HepG2 (cell line): Measurements from ENCODE around the gene ZBTB7C. TPM values are rescaled to one million over a fixed set of nuclear protein-coding genes. Genes with fewer than 3 reads are reported as not detected.

ENCODE experiments used
- ATAC-seq: fragments of 200-7000 bp; cut with Tn5 transposase; 3 replicates; pipeline ENCODE4 v1.9.1; 2020; ENCODE audit warnings: mild to moderate bottlenecking, moderate library complexity
- BruUV-seq: library from RNA; stranded (reverse); fragments of 400-500 nt; replicated peaks from 2 replicates; lab custom pipeline; 2021; lab: Mats Ljungman, UMichigan
- CTCF ChIA-PET: fragments of 300-600 bp; formaldehyde crosslinking; extraction: SDS; loops from one replicate; lab custom pipeline; 2021; ENCODE audit warnings: low total read pairs, inconsistent platforms, low intra/inter-chr PET ratio; lab: Yijun Ruan, JAX
- POLR2A ChIA-PET: fragments of 350-600 bp; sonication (Branson Sonifier 250); formaldehyde crosslinking; loops from one replicate; lab custom pipeline; 2020; ENCODE audit warnings: antibody characterized with exemption, inconsistent platforms; lab: Yijun Ruan, JAX
- DNase-seq: peaks from one replicate; pipeline ENCODE4 v3.0.0-alpha.2; 2015; ENCODE audit warnings: low spot score
- FAIRE-seq: peaks from 3 replicates; lab custom pipeline; 2011; peaks lifted over from hg19 to GRCh38; lab: Jason Lieb, UNC
- H2AFZ ChIP-seq: one replicate; pipeline ENCODE4 v1.6.1; 2011; ENCODE audit warnings: low read length, inconsistent platforms
- H3K27ac ChIP-seq: fragments of 300-600 bp; 3 replicates; pipeline ENCODE4 v1.8.0; 2011; ENCODE audit warnings: mixed run types, mild to moderate bottlenecking, mixed read lengths, low read length, inconsistent platforms; ENCODE audit not compliant: insufficient read depth; ENCODE audit errors: extremely low read length
- H3K27me3 ChIP-seq, 2 experiments: fragments of 200-600 bp in 1 of 2; 2 replicates in 1 of 2; 3 replicates in 1 of 2; pipeline versions ENCODE4 v1.6.0 to v1.8.0; 2011; ENCODE audit warnings: low read length in 2 of 2, mild to moderate bottlenecking in 2 of 2, moderate library complexity in 2 of 2, inconsistent platforms in 1 of 2; ENCODE audit not compliant: insufficient read depth in 2 of 2, control insufficient read depth in 1 of 2
- H3K36me3 ChIP-seq, 2 experiments: fragments of 200-600 bp in 1 of 2; replicated peaks in 1 of 2; 2 replicates in 1 of 2; 3 replicates in 1 of 2; pipeline versions ENCODE4 v1.5.1 to v1.8.0; 2011; ENCODE audit warnings: low read length in 2 of 2, inconsistent platforms in 1 of 2; ENCODE audit not compliant: insufficient read depth in 2 of 2, control insufficient read depth in 1 of 2
- H3K4me1 ChIP-seq: 2 replicates; pipeline ENCODE4 v1.5.1; 2012; ENCODE audit warnings: low read length, inconsistent platforms; ENCODE audit not compliant: insufficient read depth
- H3K4me2 ChIP-seq: 2 replicates; pipeline ENCODE4 v1.6.0; 2011; ENCODE audit warnings: low read depth, low read length, inconsistent platforms
- H3K4me3 ChIP-seq, 3 experiments: fragments of 200-600 bp in 1 of 3; sonication (generic), shearing (Covaris generic) in 1 of 3; replicated peaks in 1 of 3; 2 replicates each; pipeline ENCODE4 v1.5.1; 2011 to 2016; ENCODE audit warnings: low read length in 3 of 3, inconsistent platforms in 2 of 3, low read depth in 2 of 3, mild to moderate bottlenecking in 2 of 3, control low read depth in 1 of 3, mixed read lengths in 1 of 3; ENCODE audit not compliant: insufficient read depth in 1 of 3
- H3K79me2 ChIP-seq: one replicate; pipeline ENCODE4 v1.6.1; 2011; ENCODE audit warnings: low read length, inconsistent platforms; ENCODE audit not compliant: insufficient read depth
- H3K9ac ChIP-seq: 2 replicates; pipeline ENCODE4 v1.6.0; 2011; ENCODE audit warnings: mild to moderate bottlenecking, low read depth, low read length, inconsistent platforms; ENCODE audit not compliant: insufficient read depth
- H3K9me3 ChIP-seq: 2 replicates; pipeline ENCODE4 v1.5.1; 2012; ENCODE audit warnings: mild to moderate bottlenecking, low read length
- H4K20me1 ChIP-seq: 2 replicates; pipeline ENCODE4 v1.6.0; 2011; ENCODE audit warnings: inconsistent platforms, mild to moderate bottlenecking, low read length, moderate library complexity; ENCODE audit not compliant: insufficient read depth
- CHCHD3 ChIP-seq: sonication (generic); formaldehyde crosslinking; IDR thresholded peaks from 2 replicates; pipeline ENCODE4 v1.8.0; 2022; ENCODE audit warnings: mild to moderate bottlenecking, missing genetic modification reagents, moderate library complexity
- E2F5 ChIP-seq: sonication (generic); formaldehyde crosslinking; conservative IDR thresholded peaks from 2 replicates; pipeline ENCODE4 v1.4.0; 2020; ENCODE audit warnings: missing genetic modification reagents
- NR2C2 ChIP-seq: sonication (generic); formaldehyde crosslinking; IDR thresholded peaks from 2 replicates; pipeline ENCODE4 v1.4.0; 2020; ENCODE audit warnings: missing genetic modification reagents, mild to moderate bottlenecking, moderate library complexity, borderline replicate concordance
- PRPF4 ChIP-seq: fragments of 200-400 bp; formaldehyde crosslinking; IDR thresholded peaks from 2 replicates; pipeline ENCODE4 v1.6.1; 2016; ENCODE audit warnings: low read length, low read depth; ENCODE audit not compliant: poor library complexity, severe bottlenecking
- SRSF1 ChIP-seq: fragments of 200-400 bp; formaldehyde crosslinking; optimal IDR thresholded peaks from 2 replicates; pipeline ENCODE3; 2017; ENCODE audit warnings: mild to moderate bottlenecking, low read depth, low read length, moderate library complexity
- STAT5B ChIP-seq: sonication (generic); formaldehyde crosslinking; IDR thresholded peaks from 2 replicates; pipeline ENCODE4 v1.4.0; 2020; ENCODE audit warnings: missing genetic modification reagents
- ZBTB37 ChIP-seq: sonication (generic); formaldehyde crosslinking; IDR thresholded peaks from 2 replicates; pipeline ENCODE4 v1.4.0; 2020; ENCODE audit warnings: mild to moderate bottlenecking, missing genetic modification reagents
- ZEB1 ChIP-seq: IDR thresholded peaks from 2 replicates; pipeline ENCODE4 v1.6.1; 2012; ENCODE audit warnings: mild to moderate bottlenecking, low read depth, inconsistent platforms; ENCODE audit not compliant: insufficient replicate concordance
- ZFP36L1 ChIP-seq: sonication (generic); formaldehyde crosslinking; IDR thresholded peaks from 2 replicates; pipeline ENCODE4 v1.8.0; 2022; ENCODE audit warnings: mild to moderate bottlenecking, missing genetic modification reagents, moderate library complexity
- ZKSCAN5 ChIP-seq: sonication (generic); formaldehyde crosslinking; IDR thresholded peaks from 2 replicates; pipeline ENCODE4 v1.5.1; 2020; ENCODE audit warnings: mild to moderate bottlenecking, missing genetic modification reagents
- ZNF350 ChIP-seq: sonication (generic); formaldehyde crosslinking; IDR thresholded peaks from 2 replicates; pipeline ENCODE4 v1.4.0; 2020; ENCODE audit warnings: mild to moderate bottlenecking, low read depth, missing genetic modification reagents, borderline replicate concordance
- WGBS: methylation state at CpG from one replicate; pipeline ENCODE4 v1.1.6; 2017; ENCODE audit warnings: low lambda C conversion rate; 5-methylcytosine and 5-hydroxymethylcytosine counted together
- in situ Hi-C: cut with HindIII; loops from 2 replicates; pipeline ENCODE4 v1.10.0; 2017; ENCODE audit warnings: low pct_unique_long_range_greater_than_20kb; ENCODE audit not compliant: extremely low pct_ligation_motif_present
- intact Hi-C: fragments of 100-400 bp; cut with micrococcal nuclease; formaldehyde crosslinking; loops from one replicate; pipeline ENCODE4 v1.10.0; 2022; ENCODE audit not compliant: unreplicated experiment
- polyA plus RNA-seq, 8 experiments: library from polyadenylated mRNA; depleted of rRNA in 3 of 8; stranded (reverse) in 7 of 8; unstranded in 1 of 8; fragments of >200 nt; fragmentation: Illumina TruSeq in 4 of 8; extraction: Trizol in 4 of 8; gene quantifications; 2 replicates each; pipeline versions ENCODE4 v1.2.1 to v1.2.3, GENCODE V29; 2011 to 2016; ENCODE audit warnings: low read depth in 4 of 8, missing spikeins in 1 of 8, mixed read lengths in 1 of 8; ENCODE audit not compliant: insufficient read depth in 1 of 8
- total RNA-seq, 5 experiments: library from RNA; depleted of rRNA; stranded (reverse); fragments of >200 nt; fragmentation: Illumina TruSeq; extraction: Trizol; gene quantifications; 2 replicates each; pipeline ENCODE4 v1.2.3, GENCODE V29; 2016; ENCODE audit warnings: low read depth in 1 of 5

ZBTB7C gene
- total and polyA plus RNA-seq, 2 of the 13 experiments (the other 11 are each of a cell fraction or from before 2014, with no cell fraction given): 0.01 to 0.04 TPM

- no peak overlapping the region for H2AFZ ChIP-seq
- no peaks in the 10 kb centered on the region for H4K20me1 ChIP-seq
- in situ Hi-C loops (no loop called here), intact Hi-C loops (no loop called here)
- H3K4me3 ChIP-seq: no peak overlapping the region
- FAIRE-seq (no peak), ATAC-seq (no peak), DNase-seq (no peak)
- no peaks in the 10 kb centered on the region for H3K9me3 ChIP-seq
- 55% methylated on average over 9 of the region's 9 CpGs for WGBS
- H3K27ac ChIP-seq: no peak overlapping the region
- H3K79me2 ChIP-seq: no peaks in the 10 kb centered on the region
- H3K4me1 ChIP-seq: no peaks in the 10 kb centered on the region
- peaks cover 2 to 17% of the 10 kb centered on the region in 2 experiments; a peak in 2 of 5 replicates for H3K27me3 ChIP-seq
- CTCF ChIA-PET: no interaction called here
- no peak for TF ChIP-seq ZBTB37 (CRISPR knock-in tag)
- TF ChIP-seq CHCHD3 (CRISPR knock-in tag): no peak
- no peak for TF ChIP-seq E2F5
- no peak for TF ChIP-seq NR2C2 (CRISPR knock-in tag)
- no peak for TF ChIP-seq ZFP36L1 (CRISPR knock-in tag)
- TF ChIP-seq ZKSCAN5 (CRISPR knock-in tag): no peak
- no peak for TF ChIP-seq PRPF4
- no peak for TF ChIP-seq SRSF1
- no peak for TF ChIP-seq ZEB1
- no peak for TF ChIP-seq ZNF350 (CRISPR knock-in tag)
- no peak for TF ChIP-seq STAT5B (CRISPR knock-in tag)
- no peaks in the 10 kb centered on the region for H3K36me3 ChIP-seq
- BruUV-seq: no TSS peak
- H3K4me2 ChIP-seq: no peak overlapping the region
- POLR2A ChIA-PET: no interaction called here
- no peak overlapping the region for H3K9ac ChIP-seq
Observed at GRCh38 chr18:48131042-48131441, 278.1 kb downstream of the ZBTB7C start.
